ENCODE results near the gene ZNF618. TPM values are rescaled to one million over a fixed set of nuclear protein-coding genes. Genes with fewer than 3 reads are reported as not detected.
A peak's percentile ranks its signal among the peaks of the same experiment; 100 is the strongest.

The ZNF618 gene
- total RNA-seq, 2 donors from 2014 or later, result 4.6 to 11.3 TPM

DNA sequence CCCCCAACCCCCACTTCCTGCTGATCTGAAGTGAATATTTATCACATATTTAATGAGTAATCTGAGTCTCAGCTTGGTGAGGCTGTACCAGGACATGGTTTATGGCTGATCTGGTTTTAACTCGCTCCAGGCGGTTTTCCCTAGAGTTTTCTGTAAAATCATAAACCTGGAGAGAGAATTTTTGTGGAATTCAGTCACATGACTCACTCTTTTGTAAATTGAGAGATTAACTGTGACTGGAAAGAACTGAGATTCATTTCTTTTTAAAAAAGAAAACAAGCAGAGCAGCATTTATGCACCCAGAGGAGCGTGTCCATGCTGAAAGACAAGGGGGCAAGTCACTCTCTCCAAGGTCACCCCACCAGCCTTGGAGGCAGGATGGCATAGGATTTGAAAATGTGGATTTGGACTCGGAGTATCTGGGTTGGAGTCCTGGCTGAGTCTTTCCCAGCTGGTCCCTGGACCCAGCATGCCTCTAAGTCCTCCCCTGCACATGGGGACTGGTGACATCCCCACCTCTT is 81.8 kb downstream of the ZNF618 start:
- Histone ChIP-seq H3K4me1 (replicated peaks) (no peaks in the 10 kb centered on the region), H3K27me3 (replicated peaks; ENCODE audit: insufficient read depth) (no peaks in the 10 kb centered on the region), H3K9me3 (no peaks in the 10 kb centered on the region), H3K36me3 (no peaks in the 10 kb centered on the region), H3K27ac (peak overlapping the region; percentile 1 to 29), H3K4me3 (no peak overlapping the region)
- WGBS, result 40% methylated on average over 4 of the region's 4 CpGs
- DNase-seq (ENCODE audit: low spot score), result no peak
- TF ChIP-seq, protein P1, sequence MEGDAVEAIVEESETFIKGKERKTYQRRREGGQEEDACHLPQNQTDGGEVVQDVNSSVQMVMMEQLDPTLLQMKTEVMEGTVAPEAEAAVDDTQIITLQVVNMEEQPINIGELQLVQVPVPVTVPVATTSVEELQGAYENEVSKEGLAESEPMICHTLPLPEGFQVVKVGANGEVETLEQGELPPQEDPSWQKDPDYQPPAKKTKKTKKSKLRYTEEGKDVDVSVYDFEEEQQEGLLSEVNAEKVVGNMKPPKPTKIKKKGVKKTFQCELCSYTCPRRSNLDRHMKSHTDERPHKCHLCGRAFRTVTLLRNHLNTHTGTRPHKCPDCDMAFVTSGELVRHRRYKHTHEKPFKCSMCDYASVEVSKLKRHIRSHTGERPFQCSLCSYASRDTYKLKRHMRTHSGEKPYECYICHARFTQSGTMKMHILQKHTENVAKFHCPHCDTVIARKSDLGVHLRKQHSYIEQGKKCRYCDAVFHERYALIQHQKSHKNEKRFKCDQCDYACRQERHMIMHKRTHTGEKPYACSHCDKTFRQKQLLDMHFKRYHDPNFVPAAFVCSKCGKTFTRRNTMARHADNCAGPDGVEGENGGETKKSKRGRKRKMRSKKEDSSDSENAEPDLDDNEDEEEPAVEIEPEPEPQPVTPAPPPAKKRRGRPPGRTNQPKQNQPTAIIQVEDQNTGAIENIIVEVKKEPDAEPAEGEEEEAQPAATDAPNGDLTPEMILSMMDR (IDR thresholded peaks at IDR 0.05), result no peak
- TF ChIP-seq POLR2A (IDR thresholded peaks at IDR 0.05) (no peak), POLR2AphosphoS5 (IDR thresholded peaks at IDR 0.05) (peak; percentile 49)
- intact Hi-C loops (cut with DNase I), result loop anchor here (10.0 kb wide), 1 partner anchor 83 kb away; the partner anchor contains the start of gene ZNF618

DNA sequence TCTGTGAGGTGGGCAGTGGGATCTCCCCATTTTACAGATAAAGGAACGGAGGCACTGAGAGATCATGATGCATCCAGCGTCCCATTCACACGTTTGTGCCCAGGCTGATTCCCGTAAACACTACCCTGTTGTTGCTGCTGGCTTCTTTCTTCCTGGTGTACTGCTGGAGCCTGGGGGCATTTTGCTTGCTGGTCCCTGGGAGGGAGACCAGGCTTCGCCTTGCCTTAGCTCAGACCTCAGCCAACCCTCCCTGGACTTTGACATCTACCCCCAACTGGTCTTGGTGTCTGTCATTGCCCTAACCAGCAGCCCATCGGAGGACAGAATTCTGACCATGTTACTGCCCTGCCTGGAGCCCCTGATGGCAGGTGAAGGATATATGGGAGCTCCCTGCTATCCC is 82.4 kb downstream of the ZNF618 start:
- Histone ChIP-seq H3K27me3 (replicated peaks; ENCODE audit: insufficient read depth) (no peaks in the 10 kb centered on the region), H3K36me3 (no peaks in the 10 kb centered on the region), H3K27ac (no peak overlapping the region), H3K9me3 (no peaks in the 10 kb centered on the region), H3K4me3 (no peak overlapping the region), H3K4me1 (replicated peaks) (no peaks in the 10 kb centered on the region)
- intact Hi-C loops (cut with DNase I), result loop anchor here (10.0 kb wide), 1 partner anchor 84 kb away; the partner anchor contains the start of gene ZNF618
- WGBS, result 84% methylated on average over 6 of the region's 6 CpGs
- DNase-seq (ENCODE audit: low spot score), result no peak
- TF ChIP-seq POLR2A (IDR thresholded peaks at IDR 0.05) (no peak), POLR2AphosphoS5 (IDR thresholded peaks at IDR 0.05) (no peak)
- TF ChIP-seq, protein P1 (IDR thresholded peaks at IDR 0.05), result no peak

DNA sequence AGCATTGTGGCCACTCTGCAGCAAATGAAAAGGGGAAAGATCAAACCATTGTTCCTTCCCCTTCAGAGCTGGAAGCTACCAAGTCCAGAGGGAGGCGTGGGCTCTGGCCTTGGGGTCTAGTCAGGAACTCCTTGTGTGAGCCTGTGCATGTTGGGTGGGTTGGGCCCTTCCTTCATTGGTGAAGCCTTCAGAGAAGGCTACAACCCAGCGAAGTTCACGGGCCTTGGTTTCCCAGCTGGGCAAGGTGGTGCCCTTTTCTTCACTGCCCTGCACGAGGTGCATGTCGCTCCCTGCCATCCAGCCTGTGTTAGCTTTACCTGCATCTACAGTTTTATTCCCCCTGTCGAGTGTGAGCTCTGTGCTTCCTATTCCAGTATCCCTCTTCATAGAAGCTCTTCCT is 84.7 kb downstream of the ZNF618 start:
- H3K27ac ChIP-seq, result no peak overlapping the region
- 96% methylated on average over 6 of the region's 6 CpGs for WGBS
- no peaks in the 10 kb centered on the region for H3K27me3 ChIP-seq (replicated peaks; ENCODE audit: insufficient read depth)
- H3K36me3 ChIP-seq, result no peaks in the 10 kb centered on the region
- no peak overlapping the region for H3K4me3 ChIP-seq
- DNase-seq (ENCODE audit: low spot score), result no peak
- no peaks in the 10 kb centered on the region for H3K4me1 ChIP-seq (replicated peaks)
- TF ChIP-seq POLR2A (IDR thresholded peaks at IDR 0.05) (no peak), POLR2AphosphoS5 (IDR thresholded peaks at IDR 0.05) (no peak)
- TF ChIP-seq, protein P1 (IDR thresholded peaks at IDR 0.05), result no peak
- no peaks in the 10 kb centered on the region for H3K9me3 ChIP-seq
- intact Hi-C loops (cut with DNase I), result no loop called here

- no peaks in the 10 kb centered on the region for H3K36me3 ChIP-seq
- no peak for DNase-seq (ENCODE audit: low spot score)
- no peaks in the 10 kb centered on the region for H3K27me3 ChIP-seq (replicated peaks; ENCODE audit: insufficient read depth)
- no peak overlapping the region for H3K27ac ChIP-seq
- 88% methylated on average over 1 of the region's 1 CpG for WGBS
- H3K9me3 ChIP-seq, result no peaks in the 10 kb centered on the region
- H3K4me3 ChIP-seq, result no peak overlapping the region
- intact Hi-C loops (cut with DNase I), result no loop called here
- no peak for TF ChIP-seq POLR2A (IDR thresholded peaks at IDR 0.05)
- TF ChIP-seq, protein P1 (IDR thresholded peaks at IDR 0.05), result no peak
- TF ChIP-seq POLR2AphosphoS5 (IDR thresholded peaks at IDR 0.05), result no peak
- H3K4me1 ChIP-seq (replicated peaks), result no peaks in the 10 kb centered on the region
Measured at GRCh38 chr9:113962396-113962795, 86.3 kb downstream of the ZNF618 start.

- intact Hi-C loops (cut with DNase I), result no loop called here
- no peak overlapping the region for H3K4me3 ChIP-seq
- no peaks in the 10 kb centered on the region for H3K9me3 ChIP-seq
- WGBS, result 67% methylated on average over 5 of the region's 5 CpGs
- TF ChIP-seq, protein P1 (IDR thresholded peaks at IDR 0.05), result peak in 3 of 4 experiments; percentile 44 to 54 (median 52)
- TF ChIP-seq POLR2A (IDR thresholded peaks at IDR 0.05), result no peak
- H3K4me1 ChIP-seq (replicated peaks), result no peaks in the 10 kb centered on the region
- H3K27ac ChIP-seq, result no peak overlapping the region
- DNase-seq (ENCODE audit: low spot score), result no peak
- H3K36me3 ChIP-seq, result no peaks in the 10 kb centered on the region
- no peaks in the 10 kb centered on the region for H3K27me3 ChIP-seq (replicated peaks; ENCODE audit: insufficient read depth)
Measured at GRCh38 chr9:113963017-113963620, 87.0 kb downstream of the ZNF618 start.

Data from prostate gland (tissue), 2 donors.